Measurements from ENCODE around the gene FES.

GRCh38 chr15:90876512-90877170 is 7.7 kb upstream of the FES start:
- TF ChIP-seq CTCF (IDR thresholded peaks at IDR 0.05) (no peak), POLR2A (IDR thresholded peaks at IDR 0.05) (no peak)
